Naive thymus-derived CD4-positive, alpha-beta T cell (primary cell): ENCODE data around the gene LACTB. TPM values are rescaled to one million over a fixed set of nuclear protein-coding genes. Genes with fewer than 3 reads are reported as not detected.
"Not testable (repeated sequence)": the region's sequence is repeated elsewhere in the genome, so short reads cannot be mapped to it uniquely, and the experiment has no call there.

ENCODE experiments used
- ATAC-seq: fragments of 150-1000 bp; cut with Tn5 transposase; 2 replicates; pipeline ENCODE4 v1.10.0; 2021; ENCODE audit warnings: mild to moderate bottlenecking, moderate library complexity
- CTCF ChIA-PET: fragments of 350-600 bp; sonication (Branson Sonifier 250); formaldehyde crosslinking; loops from one replicate; lab custom pipeline; 2021; ENCODE audit warnings: antibody characterized with exemption; lab: Charles Lee
- POLR2A ChIA-PET: fragments of 350-600 bp; sonication (Branson Sonifier 250); formaldehyde crosslinking; loops from one replicate; lab custom pipeline; 2021; ENCODE audit warnings: antibody characterized with exemption, inconsistent platforms; lab: Charles Lee
- DNase-seq, 9 donors: peaks; one replicate each; pipeline versions ENCODE4 v3.0.0 to v3.0.0-alpha.2; 2020 to 2022; ENCODE audit warnings: mixed read lengths in 1 of 9
- H3K27ac ChIP-seq: one replicate; pipeline ENCODE4 v1.7.0; 2013; ENCODE audit warnings: mild to moderate bottlenecking, low read depth, low read length, moderate library complexity
- H3K27me3 ChIP-seq, 2 donors: one replicate each; pipeline ENCODE4 v1.7.0; 2013; ENCODE audit warnings: low read length in 2 of 2, mild to moderate bottlenecking in 2 of 2, moderate library complexity in 2 of 2; ENCODE audit not compliant: control insufficient read depth in 2 of 2, insufficient read depth in 2 of 2
- H3K36me3 ChIP-seq, 3 experiments: 1 replicate in 2 of 3; 2 replicates in 1 of 3; pipeline ENCODE4 v1.7.0; 2013; ENCODE audit warnings: low read length in 3 of 3, mild to moderate bottlenecking in 3 of 3, moderate library complexity in 1 of 3; ENCODE audit not compliant: insufficient read depth in 3 of 3, control insufficient read depth in 2 of 3
- H3K4me1 ChIP-seq, 2 donors: one replicate each; pipeline ENCODE4 v1.7.0; 2013; ENCODE audit warnings: low read length in 2 of 2, mild to moderate bottlenecking in 2 of 2, moderate library complexity in 1 of 2; ENCODE audit not compliant: control insufficient read depth in 2 of 2, insufficient read depth in 2 of 2
- H3K4me3 ChIP-seq: 2 replicates; pipeline ENCODE4 v1.7.0; 2013; ENCODE audit warnings: mild to moderate bottlenecking, low read length
- H3K9me3 ChIP-seq, 3 experiments: 1 replicate in 2 of 3; 2 replicates in 1 of 3; pipeline ENCODE4 v1.7.0; 2013; ENCODE audit warnings: low read length in 3 of 3; ENCODE audit not compliant: control insufficient read depth in 2 of 3
- H3K27ac Mint-ChIP-seq, 9 donors: one replicate each; pipeline ENCODE4 v1.8.0; 2020 to 2022; ENCODE audit warnings: mixed read lengths in 9 of 9, mild to moderate bottlenecking in 8 of 9, moderate library complexity in 5 of 9, inconsistent platforms in 2 of 9
- H3K27me3 Mint-ChIP-seq, 5 donors: one replicate each; pipeline ENCODE4 v1.8.0; 2021 to 2022; ENCODE audit warnings: mixed read lengths in 5 of 5, mild to moderate bottlenecking in 1 of 5
- H3K36me3 Mint-ChIP-seq, 5 donors: one replicate each; pipeline ENCODE4 v1.8.0; 2020 to 2022; ENCODE audit warnings: mixed read lengths in 5 of 5, mild to moderate bottlenecking in 3 of 5, inconsistent platforms in 1 of 5
- H3K4me1 Mint-ChIP-seq, 7 donors: one replicate each; pipeline ENCODE4 v1.8.0; 2020 to 2022; ENCODE audit warnings: mixed read lengths in 7 of 7, mild to moderate bottlenecking in 3 of 7, inconsistent platforms in 1 of 7
- H3K4me3 Mint-ChIP-seq, 10 donors: one replicate each; pipeline ENCODE4 v1.8.0; 2020 to 2022; ENCODE audit warnings: mild to moderate bottlenecking in 10 of 10, mixed read lengths in 10 of 10, moderate library complexity in 6 of 10, inconsistent platforms in 2 of 10
- H3K9me3 Mint-ChIP-seq, 11 donors: one replicate each; pipeline ENCODE4 v1.8.0; 2020 to 2022; ENCODE audit warnings: mixed read lengths in 11 of 11, mild to moderate bottlenecking in 4 of 11, inconsistent platforms in 1 of 11, moderate library complexity in 1 of 11
- intact Hi-C, 2 donors: fragments of 100-400 bp; cut with micrococcal nuclease; formaldehyde crosslinking; loops; one replicate each; pipeline ENCODE4 v1.15.1; 2023
- polyA plus RNA-seq, 2 donors: library from polyadenylated mRNA; unstranded; fragments of 300-500 nt; fragmentation: Illumina TruSeq; gene quantifications; one replicate each; pipeline ENCODE4 v1.2.3, GENCODE V29; 2021
- total RNA-seq, 6 experiments: library from RNA in 5 of 6; stranded (reverse) in 5 of 6; gene quantifications; 1 replicate in 5 of 6; 2 replicates in 1 of 6; pipeline ENCODE4 v1.2.3 and lab custom pipeline; 2021 to 2026

Gene LACTB
- total and polyA plus RNA-seq, 7 experiments from 2014 or later: 8.2 to 23.2 (median 10.4) TPM

GRCh38 chr15:63094495-63094931, 27.1 kb upstream of the LACTB start:
- no peak overlapping the region for H3K27ac ChIP-seq
- H3K9me3 ChIP-seq: no peaks in the 10 kb centered on the region
- CTCF ChIA-PET: interaction anchor here (0.9 to 5.9 kb wide), 7 partner anchors 25 to 972 kb away, joined by 3 to 61 read pairs (median 3); no protein-coding TSS in a partner anchor
- DNase-seq (no peak), ATAC-seq (no peak)
- Mint-ChIP-seq H3K4me1 (peaks cover 0 to 4% (median 0%) of the 10 kb centered on the region in 7 donors), H3K27ac (no peak overlapping the region), H3K36me3 (no peaks in the 10 kb centered on the region), H3K4me3 (no peak overlapping the region), H3K27me3 (peaks cover 0 to 4% (median 0%) of the 10 kb centered on the region in 5 donors), H3K9me3 (peaks cover 0 to 2% (median 0%) of the 10 kb centered on the region in 11 donors)
- H3K4me3 ChIP-seq: no peak overlapping the region
- no peaks in the 10 kb centered on the region for H3K27me3 ChIP-seq
- POLR2A ChIA-PET: interaction anchor here (1.9 kb wide), 1 partner anchor 47 kb away, joined by 6 read pairs; no protein-coding TSS in a partner anchor
- intact Hi-C loops: loop anchor here in 1 of 2 donors (5.0 kb wide), 1 partner anchor 312 kb away; no protein-coding TSS in a partner anchor
- no peaks in the 10 kb centered on the region for H3K36me3 ChIP-seq
- no peaks in the 10 kb centered on the region for H3K4me1 ChIP-seq

DNA sequence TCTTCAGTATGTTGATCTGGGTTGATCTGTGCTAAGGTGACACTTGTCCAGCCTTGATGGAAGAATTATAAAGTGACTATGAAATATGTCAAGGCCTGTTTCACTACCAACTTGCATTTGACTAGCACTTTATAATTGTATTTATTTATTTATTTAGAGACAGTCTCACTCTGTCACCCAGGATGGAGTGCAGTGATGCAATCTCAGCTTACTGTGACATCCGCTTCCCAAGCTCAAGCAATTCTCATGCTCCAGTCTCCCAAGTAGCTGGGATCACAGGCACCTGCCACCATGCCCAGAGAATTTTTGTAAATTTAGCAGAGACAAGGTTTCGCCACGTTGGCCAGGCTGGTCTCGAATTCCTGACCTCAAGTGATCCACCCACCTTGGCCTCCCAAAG, 25.5 kb upstream of the LACTB start:
- no peak for DNase-seq
- intact Hi-C loops: no loop called here
- ATAC-seq: no peak
- H3K4me3 ChIP-seq: no peak overlapping the region
- ChIA-PET CTCF (interaction anchor here (5.9 kb wide), 1 partner anchor 48 kb away, joined by 61 read pairs; no protein-coding TSS in a partner anchor), POLR2A (no interaction called here)
- no peak overlapping the region for H3K27ac ChIP-seq
- Mint-ChIP-seq H3K4me1 (peaks cover 0 to 4% (median 0%) of the 10 kb centered on the region in 7 donors), H3K36me3 (no peaks in the 10 kb centered on the region), H3K27ac (no peak overlapping the region), H3K4me3 (no peak overlapping the region), H3K9me3 (peaks cover 0 to 4% (median 0%) of the 10 kb centered on the region in 11 donors), H3K27me3 (peaks cover 0 to 4% (median 0%) of the 10 kb centered on the region in 5 donors)
- no peaks in the 10 kb centered on the region for H3K36me3 ChIP-seq
- H3K4me1 ChIP-seq: no peaks in the 10 kb centered on the region
- H3K27me3 ChIP-seq: no peaks in the 10 kb centered on the region
- no peaks in the 10 kb centered on the region for H3K9me3 ChIP-seq

DNA sequence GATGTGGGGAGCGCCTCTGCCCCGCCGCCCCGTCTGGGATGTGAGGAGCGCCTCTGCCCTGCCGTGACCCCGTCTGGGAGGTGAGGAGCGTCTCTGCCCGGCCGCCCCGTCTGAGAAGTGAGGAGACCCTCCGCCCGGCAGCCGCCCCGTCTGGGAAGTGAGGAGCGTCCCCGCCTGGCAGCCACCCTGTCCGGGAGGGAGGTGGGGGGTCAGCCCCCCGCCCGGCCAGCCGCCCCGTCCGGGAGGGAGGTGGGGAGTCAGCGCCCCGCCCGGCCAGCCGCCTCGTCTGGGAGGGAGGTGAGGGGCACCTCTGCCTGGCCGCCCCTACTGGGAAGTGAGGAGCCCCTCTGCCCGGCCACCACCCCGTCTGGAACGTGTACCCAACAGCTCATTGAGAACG, 22.8 kb upstream of the LACTB start:
- H3K4me1 ChIP-seq, H3K27ac Mint-ChIP-seq, H3K36me3 Mint-ChIP-seq, H3K9me3 ChIP-seq, H3K27me3 Mint-ChIP-seq, H3K4me3 ChIP-seq, DNase-seq, POLR2A ChIA-PET, ATAC-seq, H3K4me1 Mint-ChIP-seq, intact Hi-C loops, H3K27ac ChIP-seq, CTCF ChIA-PET, H3K36me3 ChIP-seq, H3K4me3 Mint-ChIP-seq, H3K9me3 Mint-ChIP-seq, H3K27me3 ChIP-seq: not testable (repeated sequence)

DNA sequence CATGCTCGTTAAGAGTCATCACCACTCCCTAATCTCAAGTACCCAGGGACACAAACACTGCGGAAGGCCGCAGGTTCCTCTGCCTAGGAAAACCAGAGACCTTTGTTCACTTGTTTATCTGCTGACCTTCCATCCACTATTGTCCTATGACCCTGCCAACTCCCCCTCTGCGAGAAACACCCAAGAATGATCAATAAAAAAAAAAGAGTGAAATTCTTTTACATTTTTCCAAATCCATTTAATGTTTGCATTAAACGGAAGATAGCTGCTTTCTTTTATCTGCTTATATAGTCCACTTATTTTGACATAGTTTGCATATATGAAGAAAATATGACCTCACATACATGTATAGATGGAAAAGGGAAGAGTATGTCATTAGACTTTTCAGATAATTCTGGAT, 22.1 kb upstream of the LACTB start:
- H3K36me3 Mint-ChIP-seq, H3K9me3 ChIP-seq, H3K36me3 ChIP-seq, H3K27ac ChIP-seq, H3K4me1 Mint-ChIP-seq, H3K27me3 ChIP-seq, H3K4me1 ChIP-seq, H3K27ac Mint-ChIP-seq, H3K4me3 ChIP-seq, intact Hi-C loops, ATAC-seq, DNase-seq, H3K4me3 Mint-ChIP-seq, H3K9me3 Mint-ChIP-seq: not testable (repeated sequence)
- ChIA-PET POLR2A (interaction anchor here (0.6 kb wide), 1 partner anchor 175 kb away, joined by 3 read pairs; no protein-coding TSS in a partner anchor), CTCF (interaction anchor here (0.7 kb wide), 1 partner anchor 65 kb away, joined by 3 read pairs; no protein-coding TSS in a partner anchor)
- peaks cover 0 to 11% (median 0%) of the 10 kb centered on the region in 5 donors for H3K27me3 Mint-ChIP-seq

DNA sequence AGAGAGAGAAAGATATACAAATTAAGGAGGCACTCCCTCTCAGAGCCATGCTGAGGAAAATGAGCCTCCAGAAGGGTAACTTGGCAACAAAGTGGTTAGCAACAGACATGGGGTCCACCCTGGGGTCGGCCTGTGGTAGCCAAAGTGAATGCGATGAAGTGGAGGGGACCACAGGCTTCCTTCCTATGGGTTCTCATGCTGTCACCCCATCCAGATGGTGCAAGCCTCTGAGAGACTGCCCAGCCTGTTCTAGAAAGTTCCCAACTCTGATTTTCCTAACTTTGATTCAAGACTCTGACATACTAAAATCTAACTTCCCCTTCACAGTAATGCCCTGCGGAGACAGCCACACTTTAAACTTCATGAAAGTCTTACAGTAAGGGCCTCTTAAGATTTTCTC, 18.2 kb upstream of the LACTB start:
- peaks cover 0 to 2% (median 0%) of the 10 kb centered on the region in 7 donors for H3K4me1 Mint-ChIP-seq
- no peak overlapping the region for H3K27ac Mint-ChIP-seq
- CTCF ChIA-PET: no interaction called here
- Histone ChIP-seq H3K9me3 (no peaks in the 10 kb centered on the region), H3K27me3 (no peaks in the 10 kb centered on the region), H3K36me3 (no peaks in the 10 kb centered on the region), H3K4me1 (no peaks in the 10 kb centered on the region), H3K4me3 (no peak overlapping the region), H3K27ac (no peak overlapping the region)
- ATAC-seq (no peak), DNase-seq (no peak)
- no peak overlapping the region for H3K4me3 Mint-ChIP-seq
- no peaks in the 10 kb centered on the region for H3K36me3 Mint-ChIP-seq
- peaks cover 4 to 15% (median 5%) of the 10 kb centered on the region in 5 donors for H3K27me3 Mint-ChIP-seq
- peaks cover 0 to 4% (median 0%) of the 10 kb centered on the region in 11 donors for H3K9me3 Mint-ChIP-seq
- intact Hi-C loops: no loop called here
- POLR2A ChIA-PET: no interaction called here

DNA sequence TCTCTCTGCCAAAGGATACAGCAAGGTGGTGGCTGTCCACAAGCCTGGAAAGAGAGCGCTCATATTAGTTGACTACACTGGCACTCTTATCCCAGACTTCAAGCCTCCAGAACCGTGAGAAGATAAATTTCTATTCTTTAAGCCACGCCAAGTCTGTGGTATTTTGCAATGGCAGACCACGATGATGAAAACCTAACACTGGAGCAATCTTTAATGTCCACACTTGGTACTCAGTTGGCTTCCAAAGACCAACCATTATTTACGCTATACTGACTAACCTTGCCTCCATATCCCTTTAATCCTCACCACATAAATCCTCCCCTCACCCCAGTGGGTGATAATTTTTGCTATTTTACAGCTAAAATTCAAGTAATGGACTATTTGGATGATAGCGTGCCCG, 16.9 kb upstream of the LACTB start:
- POLR2A ChIA-PET: no interaction called here

GRCh38 chr15:63105354-63105753, 16.3 kb upstream of the LACTB start:
- POLR2A ChIA-PET, H3K9me3 ChIP-seq, H3K36me3 ChIP-seq, H3K27ac Mint-ChIP-seq, H3K4me1 ChIP-seq, intact Hi-C loops, H3K27me3 ChIP-seq, H3K4me1 Mint-ChIP-seq, DNase-seq, H3K4me3 Mint-ChIP-seq, H3K9me3 Mint-ChIP-seq, H3K27ac ChIP-seq, H3K4me3 ChIP-seq, CTCF ChIA-PET, H3K36me3 Mint-ChIP-seq, ATAC-seq: not testable (repeated sequence)
- H3K27me3 Mint-ChIP-seq: peaks cover 4 to 27% (median 5%) of the 10 kb centered on the region in 5 donors

More for the DNA sequence above, 16.9 kb upstream of the LACTB start:
- Mint-ChIP-seq H3K4me1 (peaks cover 0 to 2% (median 0%) of the 10 kb centered on the region in 7 donors), H3K9me3 (peaks cover 0 to 3% (median 0%) of the 10 kb centered on the region in 11 donors), H3K27me3 (peaks cover 4 to 25% (median 5%) of the 10 kb centered on the region in 5 donors), H3K4me3 (no peak overlapping the region), H3K27ac (no peak overlapping the region), H3K36me3 (no peaks in the 10 kb centered on the region)
- H3K27ac ChIP-seq: no peak overlapping the region
- H3K4me3 ChIP-seq: no peak overlapping the region
- intact Hi-C loops: no loop called here
- no peaks in the 10 kb centered on the region for H3K27me3 ChIP-seq
- H3K9me3 ChIP-seq: no peaks in the 10 kb centered on the region
- ATAC-seq (no peak), DNase-seq (no peak)
- CTCF ChIA-PET: no interaction called here
- H3K4me1 ChIP-seq: no peaks in the 10 kb centered on the region
- H3K36me3 ChIP-seq: no peaks in the 10 kb centered on the region
